HUDEP-2 (cell line): ENCODE results near the gene ANKRD13C.

Experiments used
- DNase-seq, 76 experiments: peaks; one replicate each; lab custom pipeline; 2025; ENCODE audit not compliant: unreplicated experiment in 76 of 76; lab: John Stamatoyannopoulos, UW

ANKRD13C gene

GRCh38 chr1:70299472-70299871, 55.0 kb downstream of the ANKRD13C start:
- DNase-seq = no peak

GRCh38 chr1:70295749-70296148, 58.8 kb downstream of the ANKRD13C start:
- DNase-seq = no peak

GRCh38 chr1:70293186-70293843, 61.2 kb downstream of the ANKRD13C start:
- no peak for DNase-seq

- no peak for DNase-seq
These were observed 64.3 kb downstream of the ANKRD13C start for GRCh38 chr1:70290218-70290617.

GRCh38 chr1:70288166-70288565, 66.4 kb downstream of the ANKRD13C start:
- no peak for DNase-seq

GRCh38 chr1:70286453-70286852, 68.1 kb downstream of the ANKRD13C start:
- DNase-seq = no peak

- no peak for DNase-seq
These were observed 70.2 kb downstream of the ANKRD13C start for GRCh38 chr1:70284366-70284765.

- no peak for DNase-seq
These were observed 75.8 kb downstream of the ANKRD13C start for GRCh38 chr1:70278710-70279109.

- no peak for DNase-seq
These were observed 76.6 kb downstream of the ANKRD13C start for GRCh38 chr1:70277875-70278274.

GRCh38 chr1:70265946-70266345, 88.6 kb downstream of the ANKRD13C start:
- DNase-seq = no peak

GRCh38 chr1:70264839-70265238, 89.7 kb downstream of the ANKRD13C start:
- DNase-seq = no peak

- DNase-seq = no peak
These were observed 97.9 kb downstream of the ANKRD13C start for GRCh38 chr1:70256664-70257063.

GRCh38 chr1:70248729-70249128, 105.8 kb downstream of the ANKRD13C start:
- no peak for DNase-seq

GRCh38 chr1:70247768-70248167, 106.8 kb downstream of the ANKRD13C start:
- no peak for DNase-seq

GRCh38 chr1:70247122-70247521, 107.4 kb downstream of the ANKRD13C start:
- DNase-seq = no peak

- no peak for DNase-seq
These were observed 114.6 kb downstream of the ANKRD13C start for GRCh38 chr1:70239940-70240339.

GRCh38 chr1:70234733-70235132, 119.8 kb downstream of the ANKRD13C start:
- no peak for DNase-seq

GRCh38 chr1:70231475-70231874, 123.0 kb downstream of the ANKRD13C start:
- no peak for DNase-seq

GRCh38 chr1:70228670-70229069, 125.9 kb downstream of the ANKRD13C start:
- no peak for DNase-seq

- no peak for DNase-seq
These were observed 127.1 kb downstream of the ANKRD13C start for GRCh38 chr1:70227439-70227838.

- no peak for DNase-seq
These were observed 129.6 kb downstream of the ANKRD13C start for GRCh38 chr1:70224954-70225353.

- no peak for DNase-seq
These were observed 131.7 kb downstream of the ANKRD13C start for GRCh38 chr1:70222716-70223235.
